Suprapubic skin (tissue), 4 donors: Measurements from ENCODE around the gene FBXO21. TPM values are rescaled to one million over a fixed set of nuclear protein-coding genes. Genes with fewer than 3 reads are reported as not detected.

ENCODE experiments used
- DNase-seq, 2 donors: peaks; one replicate each; pipeline ENCODE4 v3.0.0-alpha.2; 2019; ENCODE audit warnings: low spot score in 2 of 2
- H3K27ac ChIP-seq: fragments of 200-600 bp; sonication (generic); one replicate; pipeline ENCODE4 v1.5.1; 2019
- H3K27me3 ChIP-seq: fragments of 200-600 bp; sonication (generic); one replicate; pipeline ENCODE4 v1.5.1; 2019
- H3K36me3 ChIP-seq: fragments of 200-600 bp; sonication (generic); one replicate; pipeline ENCODE4 v1.5.1; 2019
- H3K4me1 ChIP-seq: fragments of 200-600 bp; sonication (generic); one replicate; pipeline ENCODE4 v1.5.1; 2019
- H3K4me3 ChIP-seq: fragments of 200-600 bp; sonication (generic); one replicate; pipeline ENCODE4 v1.5.1; 2019; ENCODE audit warnings: mild to moderate bottlenecking
- H3K9me3 ChIP-seq: fragments of 200-600 bp; sonication (generic); one replicate; pipeline ENCODE4 v1.5.1; 2019
- CTCF ChIP-seq, 2 donors: fragments of 200-600 bp in 1 of 2; fragments of 450-650 bp in 1 of 2; sonication (generic) in 1 of 2; IDR thresholded peaks; one replicate each; pipeline ENCODE4 v1.5.1; 2016 to 2019; ENCODE audit warnings: antibody characterized with exemption in 2 of 2, mild to moderate bottlenecking in 1 of 2, moderate library complexity in 1 of 2
- EP300 ChIP-seq: sonication (generic); formaldehyde crosslinking; IDR thresholded peaks from one replicate; pipeline ENCODE4 v1.6.1; 2017; ENCODE audit warnings: antibody characterized with exemption
- POLR2A ChIP-seq, 2 donors: fragments of 450-650 bp; IDR thresholded peaks; one replicate each; pipeline ENCODE4 v1.6.1; 2017; ENCODE audit warnings: antibody characterized with exemption in 2 of 2, mild to moderate bottlenecking in 2 of 2, moderate library complexity in 2 of 2
- POLR2AphosphoS5 ChIP-seq, 3 donors: sonication (generic); formaldehyde crosslinking; IDR thresholded peaks; one replicate each; pipeline ENCODE4 v1.6.1; 2017; ENCODE audit warnings: antibody characterized with exemption in 3 of 3
- WGBS: methylation state at CpG from one replicate; pipeline ENCODE4 v1.1.5; 2018; 5-methylcytosine and 5-hydroxymethylcytosine counted together
- total RNA-seq, 4 donors: library from RNA; depleted of rRNA; stranded (reverse); fragments of >200 nt; gene quantifications; one replicate each; pipeline ENCODE4 v1.1.0, GENCODE V29; 2016

FBXO21 gene
- total RNA-seq, 4 donors from 2014 or later, result 76.1 to 109 (median 80.1) TPM

GRCh38 chr12:117167769-117168168 is 22.5 kb downstream of the FBXO21 start:
- Histone ChIP-seq H3K9me3 (no peaks in the 10 kb centered on the region), H3K4me3 (no peak overlapping the region), H3K36me3 (peaks cover 93% of the 10 kb centered on the region), H3K4me1 (no peaks in the 10 kb centered on the region), H3K27ac (no peak overlapping the region), H3K27me3 (no peaks in the 10 kb centered on the region)
- peak in 1 of 2 donors; percentile 41 for DNase-seq
- TF ChIP-seq POLR2AphosphoS5 (IDR thresholded peaks at IDR 0.05) (no peak), POLR2A (IDR thresholded peaks at IDR 0.05) (no peak), EP300 (no peak), CTCF (IDR thresholded peaks at IDR 0.05) (no peak)
- WGBS, result 95% methylated on average over 3 of the region's 4 CpGs

DNA sequence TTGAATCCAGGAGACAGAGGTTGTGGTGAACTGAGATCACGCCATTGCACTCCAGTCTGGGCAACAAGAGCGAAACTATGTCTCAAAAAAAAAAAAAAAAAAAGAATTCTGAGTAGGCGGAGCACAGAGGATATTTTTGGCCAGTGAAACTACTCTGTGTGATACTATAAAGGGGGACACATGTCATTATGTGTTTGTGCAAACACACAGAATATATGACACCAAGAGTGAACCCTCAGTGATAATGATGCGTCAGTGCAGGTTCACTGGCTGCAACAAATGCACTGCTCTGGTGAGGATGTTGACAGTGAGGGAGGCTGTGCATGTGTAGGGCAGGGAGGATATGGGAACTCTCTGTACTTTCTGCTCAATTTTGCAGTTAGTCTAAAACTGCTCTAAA is 24.2 kb downstream of the FBXO21 start:
- Histone ChIP-seq H3K27ac (no peak overlapping the region), H3K4me1 (no peaks in the 10 kb centered on the region), H3K4me3 (no peak overlapping the region), H3K9me3 (no peaks in the 10 kb centered on the region), H3K27me3 (no peaks in the 10 kb centered on the region), H3K36me3 (peaks cover 94% of the 10 kb centered on the region)
- WGBS, result 93% methylated on average over 4 of the region's 4 CpGs
- DNase-seq, result no peak
- TF ChIP-seq POLR2AphosphoS5 (IDR thresholded peaks at IDR 0.05) (no peak), EP300 (no peak), CTCF (IDR thresholded peaks at IDR 0.05) (no peak), POLR2A (IDR thresholded peaks at IDR 0.05) (no peak)

DNA sequence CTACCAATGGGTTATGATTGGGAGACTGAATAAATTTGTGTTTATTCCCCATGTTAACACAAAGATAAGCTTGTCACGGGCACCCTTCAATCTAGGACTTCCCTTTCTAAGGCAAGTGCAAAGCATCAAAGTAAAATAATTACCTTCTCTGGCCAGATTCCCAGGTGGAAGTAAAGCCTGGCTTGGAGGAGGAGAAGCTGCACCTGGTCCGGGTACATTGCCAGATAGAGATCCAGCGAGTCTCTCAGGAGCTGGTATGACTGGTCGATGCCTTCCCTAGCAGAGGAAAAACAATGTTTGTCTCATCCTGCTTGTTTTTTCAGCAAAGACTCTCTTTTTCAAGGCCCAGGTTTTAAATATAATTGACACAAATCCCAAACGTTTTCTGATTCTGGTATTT is 24.9 kb downstream of the FBXO21 start:
- no peaks in the 10 kb centered on the region for H3K9me3 ChIP-seq
- no peaks in the 10 kb centered on the region for H3K4me1 ChIP-seq
- no peak for DNase-seq
- no peak overlapping the region for H3K27ac ChIP-seq
- 44% methylated on average over 5 of the region's 5 CpGs for WGBS
- H3K4me3 ChIP-seq, result no peak overlapping the region
- TF ChIP-seq CTCF (IDR thresholded peaks at IDR 0.05) (no peak), EP300 (no peak), POLR2AphosphoS5 (IDR thresholded peaks at IDR 0.05) (no peak), POLR2A (IDR thresholded peaks at IDR 0.05) (no peak)
- H3K27me3 ChIP-seq, result no peaks in the 10 kb centered on the region
- H3K36me3 ChIP-seq, result peaks cover 94% of the 10 kb centered on the region

GRCh38 chr12:117162633-117163032 is 27.6 kb downstream of the FBXO21 start:
- Histone ChIP-seq H3K27me3 (no peaks in the 10 kb centered on the region), H3K36me3 (peaks cover 94% of the 10 kb centered on the region), H3K9me3 (no peaks in the 10 kb centered on the region), H3K27ac (no peak overlapping the region), H3K4me1 (no peaks in the 10 kb centered on the region), H3K4me3 (no peak overlapping the region)
- no peak for TF ChIP-seq CTCF (IDR thresholded peaks at IDR 0.05)
- no peak for TF ChIP-seq EP300
- TF ChIP-seq POLR2AphosphoS5 (IDR thresholded peaks at IDR 0.05), result no peak
- no peak for TF ChIP-seq POLR2A (IDR thresholded peaks at IDR 0.05)
- no peak for DNase-seq
- WGBS, result 83% methylated on average over 7 of the region's 7 CpGs

GRCh38 chr12:117162167-117162539 is 28.1 kb downstream of the FBXO21 start:
- H3K36me3 ChIP-seq, result peaks cover 94% of the 10 kb centered on the region
- no peak overlapping the region for H3K27ac ChIP-seq
- no peak for DNase-seq
- H3K9me3 ChIP-seq, result no peaks in the 10 kb centered on the region
- WGBS, result 95% methylated on average over 8 of the region's 8 CpGs
- H3K27me3 ChIP-seq, result no peaks in the 10 kb centered on the region
- TF ChIP-seq POLR2A (IDR thresholded peaks at IDR 0.05), result no peak
- TF ChIP-seq EP300, result no peak
- TF ChIP-seq POLR2AphosphoS5 (IDR thresholded peaks at IDR 0.05), result no peak
- TF ChIP-seq CTCF (IDR thresholded peaks at IDR 0.05), result no peak
- no peaks in the 10 kb centered on the region for H3K4me1 ChIP-seq
- H3K4me3 ChIP-seq, result no peak overlapping the region
